HepG2 (cell line): ENCODE data around the gene NUFIP1. TPM values are rescaled to one million over a fixed set of nuclear protein-coding genes. Genes with fewer than 3 reads are reported as not detected.

ENCODE experiments used
- CEBPB ChIP-seq: IDR thresholded peaks from 2 replicates; pipeline ENCODE4 v1.6.1; 2011; ENCODE audit warnings: low read depth, low read length, improper control_type of control experiment, borderline replicate concordance
- EP300 ChIP-seq, 3 experiments: sonication (generic) in 1 of 3; formaldehyde crosslinking in 1 of 3; IDR thresholded peaks; 2 replicates each; pipeline versions ENCODE4 v1.5.1 to v1.6.1; 2011 to 2020; ENCODE audit warnings: low read depth in 2 of 3, low read length in 2 of 3, borderline replicate concordance in 1 of 3, improper control_type of control experiment in 1 of 3, mild to moderate bottlenecking in 1 of 3, missing genetic modification reagents in 1 of 3, moderate library complexity in 1 of 3
- ETV5 ChIP-seq: IDR thresholded peaks from 2 replicates; pipeline ENCODE4 v1.6.1; 2018; ENCODE audit warnings: missing biosample characterization, missing genetic modification reagents, inconsistent platforms, borderline replicate concordance
- MYC ChIP-seq: sonication (generic); formaldehyde crosslinking; IDR thresholded peaks from 2 replicates; pipeline ENCODE4 v1.9.0; 2021; ENCODE audit warnings: missing genetic modification reagents, borderline replicate concordance
- RFX1 ChIP-seq: fragments of 450-650 bp; IDR thresholded peaks from 2 replicates; pipeline ENCODE4 v1.6.1; 2017
- SOX6 ChIP-seq, 2 experiments: fragments of 450-650 bp in 1 of 2; sonication (generic) in 1 of 2; formaldehyde crosslinking in 1 of 2; IDR thresholded peaks; 2 replicates each; pipeline versions ENCODE4 v1.4.0 to v1.6.1; 2017 to 2020; ENCODE audit warnings: antibody characterized with exemption in 1 of 2, mild to moderate bottlenecking in 1 of 2, missing genetic modification reagents in 1 of 2
- TBL1XR1 ChIP-seq: fragments of 150-350 bp; IDR thresholded peaks from 2 replicates; pipeline ENCODE4 v1.6.1; 2014; ENCODE audit warnings: borderline replicate concordance, low read length; ENCODE audit not compliant: partially characterized antibody
- TCF7 ChIP-seq: sonication (generic); IDR thresholded peaks from 2 replicates; pipeline ENCODE4 v1.6.1; 2016; ENCODE audit warnings: antibody characterized with exemption, low read depth
- ZNF124 ChIP-seq: sonication (generic); formaldehyde crosslinking; IDR thresholded peaks from 2 replicates; pipeline ENCODE4 v1.4.0; 2020; ENCODE audit warnings: missing genetic modification reagents
- ZNF333 ChIP-seq: sonication (generic); formaldehyde crosslinking; IDR thresholded peaks from 2 replicates; pipeline ENCODE4 v1.4.0; 2020; ENCODE audit warnings: mild to moderate bottlenecking, missing genetic modification reagents, borderline replicate concordance
- ZNF607 ChIP-seq: sonication (generic); formaldehyde crosslinking; IDR thresholded peaks from 2 replicates; pipeline ENCODE4 v1.5.1; 2020; ENCODE audit warnings: missing genetic modification reagents, mild to moderate bottlenecking, borderline replicate concordance
- ZNF7 ChIP-seq: IDR thresholded peaks from 2 replicates; pipeline ENCODE4 v1.6.1; 2016; ENCODE audit warnings: missing biosample characterization, missing genetic modification reagents
- ZNF746 ChIP-seq: sonication (generic); formaldehyde crosslinking; IDR thresholded peaks from 2 replicates; pipeline ENCODE4 v1.8.0; 2022; ENCODE audit warnings: mild to moderate bottlenecking, missing genetic modification reagents
- ZSCAN20 ChIP-seq: sonication (generic); formaldehyde crosslinking; IDR thresholded peaks from 2 replicates; pipeline ENCODE4 v1.4.0; 2020; ENCODE audit warnings: missing genetic modification reagents, mild to moderate bottlenecking, borderline replicate concordance
- polyA plus RNA-seq, 8 experiments: library from polyadenylated mRNA; depleted of rRNA in 3 of 8; stranded (reverse) in 7 of 8; unstranded in 1 of 8; fragments of >200 nt; fragmentation: Illumina TruSeq in 4 of 8; extraction: Trizol in 4 of 8; gene quantifications; 2 replicates each; pipeline versions ENCODE4 v1.2.1 to v1.2.3, GENCODE V29; 2011 to 2016; ENCODE audit warnings: low read depth in 4 of 8, missing spikeins in 1 of 8, mixed read lengths in 1 of 8; ENCODE audit not compliant: insufficient read depth in 1 of 8
- total RNA-seq, 5 experiments: library from RNA; depleted of rRNA; stranded (reverse); fragments of >200 nt; fragmentation: Illumina TruSeq; extraction: Trizol; gene quantifications; 2 replicates each; pipeline ENCODE4 v1.2.3, GENCODE V29; 2016; ENCODE audit warnings: low read depth in 1 of 5
- TF ChIP-seq, protein P1 (sequence below): sonication (generic); formaldehyde crosslinking; IDR thresholded peaks from 2 replicates; pipeline ENCODE4 v1.4.0; 2020; ENCODE audit warnings: mild to moderate bottlenecking, missing genetic modification reagents
- TF ChIP-seq, protein P2 (sequence below): sonication (generic); formaldehyde crosslinking; IDR thresholded peaks from 2 replicates; pipeline ENCODE4 v1.4.0; 2020; ENCODE audit warnings: missing genetic modification reagents, borderline replicate concordance
- TF ChIP-seq, protein P3 (sequence below): sonication (generic); formaldehyde crosslinking; IDR thresholded peaks from 2 replicates; pipeline ENCODE4 v1.4.0; 2020; ENCODE audit warnings: mild to moderate bottlenecking, low read depth, missing genetic modification reagents
- TF ChIP-seq, protein P4 (sequence below): sonication (generic); formaldehyde crosslinking; IDR thresholded peaks from 2 replicates; pipeline ENCODE4 v1.5.1; 2020; ENCODE audit warnings: mild to moderate bottlenecking, missing genetic modification reagents, borderline replicate concordance
- TF ChIP-seq, protein P5 (sequence below): sonication (generic); formaldehyde crosslinking; IDR thresholded peaks from 2 replicates; pipeline ENCODE4 v1.5.0; 2020; ENCODE audit warnings: missing genetic modification reagents

NUFIP1 gene
- total and polyA plus RNA-seq, 2 of the 13 experiments (the other 11 are each of a cell fraction or from before 2014, with no cell fraction given), result 1.9 to 10.3 TPM

DNA sequence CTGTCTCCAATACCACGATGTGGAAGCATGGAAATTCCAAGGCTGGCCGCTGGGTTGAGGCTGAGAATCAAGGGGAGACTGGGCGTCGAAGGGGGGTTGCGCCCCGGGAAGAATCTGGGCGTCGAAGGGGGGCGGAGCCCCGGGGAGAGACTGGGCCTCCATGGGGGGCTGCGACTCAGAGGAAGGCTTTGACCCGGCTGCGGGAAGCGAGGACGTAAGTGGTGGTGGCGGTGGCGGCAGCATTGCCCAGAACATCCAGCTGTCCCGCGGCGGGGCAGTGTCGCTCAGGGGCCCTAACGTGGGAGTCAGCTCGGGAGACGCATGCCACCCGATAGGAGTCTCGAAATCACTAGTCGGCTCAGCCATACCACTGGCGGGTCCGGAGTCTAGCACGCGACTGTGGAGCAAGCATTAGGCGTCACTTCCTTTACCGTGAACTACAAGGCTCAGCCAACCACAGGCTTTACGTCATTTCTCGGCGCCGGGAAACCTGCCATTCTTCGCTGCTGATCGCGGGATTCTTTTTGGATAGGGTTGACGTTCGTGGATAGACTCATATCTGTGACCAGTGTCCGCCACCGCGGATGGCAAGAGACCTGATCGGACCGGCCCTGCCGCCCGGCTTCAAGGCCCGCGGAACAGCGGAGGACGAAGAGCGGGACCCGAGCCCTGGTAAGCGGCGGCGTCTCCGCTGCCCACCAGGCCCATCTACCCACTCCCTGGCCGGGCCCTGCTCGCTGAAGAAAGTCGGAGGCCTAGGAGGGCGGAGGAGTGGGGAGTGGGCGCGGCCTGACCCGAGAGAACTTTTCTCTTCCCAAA is at the start of gene NUFIP1, which contains the start of gene GPALPP1 (continued):
- TF ChIP-seq EP300 (IDR thresholded peaks at IDR 0.05; ENCODE audit: low read depth in 2 of 2, low read length in 2 of 2) (no peak), EP300 (CRISPR knock-in tag; IDR thresholded peaks at IDR 0.05; ENCODE audit: borderline replicate concordance) (no peak), TBL1XR1 (no peak), ZNF7 (CRISPR knock-in tag) (no peak), MYC (CRISPR knock-in tag) (peak; percentile 94), RFX1 (no peak), ZNF607 (CRISPR knock-in tag) (peak; percentile 44; the same call in 1 of the 2 replicates), ZNF746 (CRISPR knock-in tag) (peak; percentile 51; the same call in 1 of the 2 replicates), TCF7 (no peak), SOX6 (IDR thresholded peaks at IDR 0.05) (no peak), SOX6 (CRISPR knock-in tag; IDR thresholded peaks at IDR 0.05) (peak; percentile 49), CEBPB (peak; percentile 30; the same call in 1 of the 2 replicates), ZSCAN20 (CRISPR knock-in tag) (no peak), ZNF333 (CRISPR knock-in tag) (no peak), ETV5 (peak; percentile 61; the same call in 1 of the 2 replicates), ZNF124 (CRISPR knock-in tag) (no peak)
- TF ChIP-seq, protein P1, sequence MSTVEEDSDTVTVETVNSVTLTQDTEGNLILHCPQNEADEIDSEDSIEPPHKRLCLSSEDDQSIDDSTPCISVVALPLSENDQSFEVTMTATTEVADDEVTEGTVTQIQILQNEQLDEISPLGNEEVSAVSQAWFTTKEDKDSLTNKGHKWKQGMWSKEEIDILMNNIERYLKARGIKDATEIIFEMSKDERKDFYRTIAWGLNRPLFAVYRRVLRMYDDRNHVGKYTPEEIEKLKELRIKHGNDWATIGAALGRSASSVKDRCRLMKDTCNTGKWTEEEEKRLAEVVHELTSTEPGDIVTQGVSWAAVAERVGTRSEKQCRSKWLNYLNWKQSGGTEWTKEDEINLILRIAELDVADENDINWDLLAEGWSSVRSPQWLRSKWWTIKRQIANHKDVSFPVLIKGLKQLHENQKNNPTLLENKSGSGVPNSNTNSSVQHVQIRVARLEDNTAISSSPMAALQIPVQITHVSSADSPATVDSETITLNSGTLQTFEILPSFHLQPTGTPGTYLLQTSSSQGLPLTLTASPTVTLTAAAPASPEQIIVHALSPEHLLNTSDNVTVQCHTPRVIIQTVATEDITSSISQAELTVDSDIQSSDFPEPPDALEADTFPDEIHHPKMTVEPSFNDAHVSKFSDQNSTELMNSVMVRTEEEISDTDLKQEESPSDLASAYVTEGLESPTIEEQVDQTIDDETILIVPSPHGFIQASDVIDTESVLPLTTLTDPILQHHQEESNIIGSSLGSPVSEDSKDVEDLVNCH (CRISPR knock-in tag), result no peak
- TF ChIP-seq, protein P2, sequence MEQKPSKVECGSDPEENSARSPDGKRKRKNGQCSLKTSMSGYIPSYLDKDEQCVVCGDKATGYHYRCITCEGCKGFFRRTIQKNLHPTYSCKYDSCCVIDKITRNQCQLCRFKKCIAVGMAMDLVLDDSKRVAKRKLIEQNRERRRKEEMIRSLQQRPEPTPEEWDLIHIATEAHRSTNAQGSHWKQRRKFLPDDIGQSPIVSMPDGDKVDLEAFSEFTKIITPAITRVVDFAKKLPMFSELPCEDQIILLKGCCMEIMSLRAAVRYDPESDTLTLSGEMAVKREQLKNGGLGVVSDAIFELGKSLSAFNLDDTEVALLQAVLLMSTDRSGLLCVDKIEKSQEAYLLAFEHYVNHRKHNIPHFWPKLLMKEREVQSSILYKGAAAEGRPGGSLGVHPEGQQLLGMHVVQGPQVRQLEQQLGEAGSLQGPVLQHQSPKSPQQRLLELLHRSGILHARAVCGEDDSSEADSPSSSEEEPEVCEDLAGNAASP (CRISPR knock-in tag), result no peak
- TF ChIP-seq, protein P3, sequence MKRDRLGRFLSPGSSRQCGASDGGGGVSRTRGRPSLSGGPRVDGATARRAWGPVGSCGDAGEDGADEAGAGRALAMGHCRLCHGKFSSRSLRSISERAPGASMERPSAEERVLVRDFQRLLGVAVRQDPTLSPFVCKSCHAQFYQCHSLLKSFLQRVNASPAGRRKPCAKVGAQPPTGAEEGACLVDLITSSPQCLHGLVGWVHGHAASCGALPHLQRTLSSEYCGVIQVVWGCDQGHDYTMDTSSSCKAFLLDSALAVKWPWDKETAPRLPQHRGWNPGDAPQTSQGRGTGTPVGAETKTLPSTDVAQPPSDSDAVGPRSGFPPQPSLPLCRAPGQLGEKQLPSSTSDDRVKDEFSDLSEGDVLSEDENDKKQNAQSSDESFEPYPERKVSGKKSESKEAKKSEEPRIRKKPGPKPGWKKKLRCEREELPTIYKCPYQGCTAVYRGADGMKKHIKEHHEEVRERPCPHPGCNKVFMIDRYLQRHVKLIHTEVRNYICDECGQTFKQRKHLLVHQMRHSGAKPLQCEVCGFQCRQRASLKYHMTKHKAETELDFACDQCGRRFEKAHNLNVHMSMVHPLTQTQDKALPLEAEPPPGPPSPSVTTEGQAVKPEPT, result peak; percentile 52; the same call in 1 of the 2 replicates
- TF ChIP-seq, protein P4, sequence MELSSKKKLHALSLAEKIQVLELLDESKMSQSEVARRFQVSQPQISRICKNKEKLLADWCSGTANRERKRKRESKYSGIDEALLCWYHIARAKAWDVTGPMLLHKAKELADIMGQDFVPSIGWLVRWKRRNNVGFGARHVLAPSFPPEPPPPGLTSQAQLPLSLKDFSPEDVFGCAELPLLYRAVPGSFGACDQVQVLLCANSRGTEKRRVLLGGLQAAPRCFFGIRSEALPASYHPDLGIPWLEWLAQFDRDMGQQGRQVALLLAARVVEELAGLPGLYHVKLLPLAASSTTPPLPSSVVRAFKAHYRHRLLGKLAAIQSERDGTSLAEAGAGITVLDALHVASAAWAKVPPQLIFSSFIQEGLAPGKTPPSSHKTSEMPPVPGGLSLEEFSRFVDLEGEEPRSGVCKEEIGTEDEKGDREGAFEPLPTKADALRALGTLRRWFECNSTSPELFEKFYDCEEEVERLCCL (CRISPR knock-in tag), result no peak
- TF ChIP-seq, protein P5, sequence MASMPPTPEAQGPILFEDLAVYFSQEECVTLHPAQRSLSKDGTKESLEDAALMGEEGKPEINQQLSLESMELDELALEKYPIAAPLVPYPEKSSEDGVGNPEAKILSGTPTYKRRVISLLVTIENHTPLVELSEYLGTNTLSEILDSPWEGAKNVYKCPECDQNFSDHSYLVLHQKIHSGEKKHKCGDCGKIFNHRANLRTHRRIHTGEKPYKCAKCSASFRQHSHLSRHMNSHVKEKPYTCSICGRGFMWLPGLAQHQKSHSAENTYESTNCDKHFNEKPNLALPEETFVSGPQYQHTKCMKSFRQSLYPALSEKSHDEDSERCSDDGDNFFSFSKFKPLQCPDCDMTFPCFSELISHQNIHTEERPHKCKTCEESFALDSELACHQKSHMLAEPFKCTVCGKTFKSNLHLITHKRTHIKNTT, result no peak
